ENCODE results near the gene CENPT. TPM values are rescaled to one million over a fixed set of nuclear protein-coding genes. Genes with fewer than 3 reads are reported as not detected.

The CENPT gene, protein sequence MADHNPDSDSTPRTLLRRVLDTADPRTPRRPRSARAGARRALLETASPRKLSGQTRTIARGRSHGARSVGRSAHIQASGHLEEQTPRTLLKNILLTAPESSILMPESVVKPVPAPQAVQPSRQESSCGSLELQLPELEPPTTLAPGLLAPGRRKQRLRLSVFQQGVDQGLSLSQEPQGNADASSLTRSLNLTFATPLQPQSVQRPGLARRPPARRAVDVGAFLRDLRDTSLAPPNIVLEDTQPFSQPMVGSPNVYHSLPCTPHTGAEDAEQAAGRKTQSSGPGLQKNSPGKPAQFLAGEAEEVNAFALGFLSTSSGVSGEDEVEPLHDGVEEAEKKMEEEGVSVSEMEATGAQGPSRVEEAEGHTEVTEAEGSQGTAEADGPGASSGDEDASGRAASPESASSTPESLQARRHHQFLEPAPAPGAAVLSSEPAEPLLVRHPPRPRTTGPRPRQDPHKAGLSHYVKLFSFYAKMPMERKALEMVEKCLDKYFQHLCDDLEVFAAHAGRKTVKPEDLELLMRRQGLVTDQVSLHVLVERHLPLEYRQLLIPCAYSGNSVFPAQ
- total RNA-seq, result 100 to 1,000 TPM in 1 of 6 donors, 10 to 100 TPM in 5; 30.6 to 201 (median 50.6) TPM

DNA sequence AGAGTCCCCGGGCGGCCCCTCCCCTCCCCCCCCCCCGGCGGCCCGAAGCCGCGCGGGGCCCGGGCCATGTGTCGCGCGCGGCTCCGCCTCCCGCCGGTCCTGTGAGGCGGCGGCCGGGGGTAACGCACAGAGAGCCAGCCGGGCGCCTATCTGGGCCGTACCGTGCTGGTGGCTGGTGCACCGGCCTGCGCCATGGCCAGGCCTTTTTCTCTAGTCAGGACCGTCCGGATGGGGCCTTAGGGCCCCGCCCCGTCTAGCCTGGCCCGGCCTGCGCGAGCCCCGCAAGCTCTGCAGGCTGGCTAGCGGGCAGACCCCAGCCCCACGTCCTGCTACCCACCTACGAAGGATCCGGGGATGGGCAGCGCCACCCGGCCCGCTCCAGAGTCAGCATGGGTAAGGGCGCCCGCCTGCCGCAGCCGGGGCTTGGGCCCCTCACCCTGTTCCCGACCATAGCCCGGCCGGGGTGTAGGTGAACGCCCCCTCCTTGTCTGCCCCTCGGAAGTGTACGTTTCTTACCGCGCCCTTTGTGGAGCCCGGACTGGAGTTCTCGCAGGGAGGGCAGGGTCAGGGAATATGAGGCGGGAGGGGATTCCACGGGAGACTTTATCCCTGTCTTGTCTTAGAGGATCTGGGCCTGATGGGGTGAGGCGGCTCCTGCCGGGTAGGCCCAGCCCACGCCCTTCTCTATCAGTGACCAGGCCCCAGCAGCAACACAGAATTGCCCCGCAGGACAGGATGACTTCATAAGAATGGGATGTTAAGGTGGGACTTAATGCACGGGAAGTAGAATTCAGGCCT, at the start of gene CENPT:
CENPT (minus strand) TSS at position 630 of the 798 bp plus-strand sequence. CDS start 13,834 bp downstream, outside the sequence.
- Histone ChIP-seq H3K27me3 (no peaks in the 10 kb centered on the region), H3K4me3 (peak within 1 kb of the TSS; percentile 73 to 98 (median 97)), H3K4me1 (peaks cover 44 to 61% (median 47%) of the 10 kb centered on the region in 4 donors), H3K9me3 (no peaks in the 10 kb centered on the region), H3K27ac (peak within 1 kb of the TSS; percentile 87 to 98 (median 94)), H3K36me3 (no peaks in the 10 kb centered on the region)
- TF ChIP-seq POLR2A (IDR thresholded peaks at IDR 0.05) (peak in 1 of 4 donors; percentile 59), POLR2AphosphoS5 (IDR thresholded peaks at IDR 0.05) (no peak), CTCF (IDR thresholded peaks at IDR 0.05) (peak in 3 of 6 experiments; percentile 1 to 14 (median 5)), EP300 (IDR thresholded peaks at IDR 0.05) (no peak)
- 0% methylated on average over 9 to 20 of the region's 62 CpGs for WGBS, 2 donors
- DNase-seq, result peak; percentile 54 to 77
- ATAC-seq (ENCODE audit: low FRiP score in 2 of 2), result peak; percentile 67 to 77

DNA sequence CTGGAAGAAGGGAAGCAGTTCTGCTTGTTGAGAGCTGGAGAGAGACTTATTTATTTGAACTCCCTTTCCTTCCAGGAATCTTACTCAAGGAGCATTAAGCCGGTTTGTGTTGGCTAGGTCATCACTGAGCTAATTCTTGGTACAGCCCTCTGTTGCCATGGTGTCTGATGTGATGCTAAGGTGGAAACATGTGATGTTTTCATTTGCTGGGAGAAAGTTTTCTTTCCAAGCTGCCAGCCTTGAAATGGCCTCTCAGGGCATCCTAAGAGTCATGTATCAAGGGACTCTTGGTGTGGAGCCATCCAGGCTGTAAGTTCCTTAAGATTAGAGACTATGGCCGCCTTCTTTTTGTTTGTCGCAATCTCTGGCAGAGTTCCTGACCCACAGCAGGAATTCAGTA, 49.7 kb upstream of the CENPT start:
- no peak overlapping the region for H3K4me3 ChIP-seq
- H3K27me3 ChIP-seq, result no peaks in the 10 kb centered on the region
- peak in 1 of 2 donors; percentile 31 for ATAC-seq (ENCODE audit: low FRiP score in 2 of 2)
- 47 to 52% methylated on average over 2 to 3 of the region's 3 CpGs for WGBS, 2 donors
- no peak for DNase-seq
- peak overlapping the region in 2 of 4 donors; percentile 18 to 35 for H3K27ac ChIP-seq
- peaks cover 32 to 47% (median 41%) of the 10 kb centered on the region in 4 donors for H3K4me1 ChIP-seq
- no peaks in the 10 kb centered on the region for H3K9me3 ChIP-seq
- TF ChIP-seq POLR2AphosphoS5 (IDR thresholded peaks at IDR 0.05) (no peak), CTCF (IDR thresholded peaks at IDR 0.05) (no peak)
- peaks cover 0 to 4% (median 2%) of the 10 kb centered on the region in 4 donors for H3K36me3 ChIP-seq

DNA sequence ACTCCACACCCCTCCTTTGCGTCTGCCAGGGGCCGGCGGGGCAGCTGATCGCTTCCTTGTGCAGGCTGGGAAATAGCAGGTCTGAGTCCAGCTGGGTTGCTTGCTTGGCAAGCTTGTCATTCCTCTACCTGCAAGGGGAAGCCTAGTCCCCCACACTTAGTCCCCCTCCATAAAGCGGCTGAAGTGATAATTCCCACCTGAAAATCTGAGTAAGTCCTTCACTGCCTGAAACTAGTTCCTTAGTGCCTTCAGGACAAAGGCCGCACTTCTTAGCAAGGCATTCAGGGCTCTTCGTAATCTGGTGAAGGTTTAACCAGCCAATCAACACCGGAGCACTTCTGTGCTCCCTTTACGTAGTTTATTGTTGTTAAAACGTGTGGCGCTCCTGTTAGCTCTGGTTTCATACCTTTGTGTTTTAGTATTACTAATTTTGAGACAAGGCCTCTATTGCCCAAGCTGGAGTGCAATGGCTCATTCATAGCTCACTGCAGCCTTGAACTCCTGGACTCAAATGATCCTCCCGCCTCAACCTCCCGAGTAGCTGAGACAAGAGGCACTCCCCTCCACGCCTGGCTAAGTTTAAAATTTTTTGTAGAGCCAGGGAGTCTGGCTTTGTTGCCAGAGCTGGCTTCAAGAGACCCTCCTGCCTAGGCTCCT, 46.4 kb upstream of the CENPT start:
- no peaks in the 10 kb centered on the region for H3K9me3 ChIP-seq
- DNase-seq (no peak), ATAC-seq (ENCODE audit: low FRiP score in 2 of 2) (peak in 1 of 2 donors; percentile 75)
- no peaks in the 10 kb centered on the region for H3K36me3 ChIP-seq
- H3K27ac ChIP-seq, result peak overlapping the region; percentile 95 to 97 (median 97)
- peaks cover 31 to 50% (median 41%) of the 10 kb centered on the region in 4 donors for H3K4me1 ChIP-seq
- H3K4me3 ChIP-seq, result peak overlapping the region; percentile 78 to 97 (median 85)
- whole genome bisulfite sequencing, 2 donors, result 18 to 24% methylated on average over 14 of the region's 14 CpGs
- no peaks in the 10 kb centered on the region for H3K27me3 ChIP-seq
- TF ChIP-seq CTCF (IDR thresholded peaks at IDR 0.05), result no peak
- TF ChIP-seq EP300 (IDR thresholded peaks at IDR 0.05), result no peak
- no peak for TF ChIP-seq POLR2A (IDR thresholded peaks at IDR 0.05)
- TF ChIP-seq POLR2AphosphoS5 (IDR thresholded peaks at IDR 0.05), result no peak

GRCh38 chr16:67892899-67893742, 45.6 kb upstream of the CENPT start, which contains the start of gene PSKH1:
Gene PSKH1, plus strand, starts transcription at chr16:67893254. Its CDS starts 15,496 bp downstream, at chr16:67908750.
- WGBS, 2 donors, result 0 to 2% methylated on average over 39 to 51 of the region's 90 CpGs
- Histone ChIP-seq H3K4me1 (peaks cover 28 to 50% (median 37%) of the 10 kb centered on the region in 4 donors), H3K27ac (peak within 1 kb of the TSS; percentile 95 to 97 (median 97)), H3K36me3 (no peaks in the 10 kb centered on the region), H3K4me3 (peak within 1 kb of the TSS; percentile 78 to 97 (median 85)), H3K9me3 (no peaks in the 10 kb centered on the region), H3K27me3 (no peaks in the 10 kb centered on the region)
- ATAC-seq (ENCODE audit: low FRiP score in 2 of 2), result peak; percentile 97 to 98
- TF ChIP-seq POLR2A (IDR thresholded peaks at IDR 0.05) (peak in 3 of 4 donors; percentile 69 to 90 (median 89)), CTCF (IDR thresholded peaks at IDR 0.05) (peak in 1 of 6 experiments; percentile 4), POLR2AphosphoS5 (IDR thresholded peaks at IDR 0.05) (peak in 1 of 2 donors; percentile 73), EP300 (IDR thresholded peaks at IDR 0.05) (no peak)
- DNase-seq, result peak; percentile 97 to 98

All from upper lobe of left lung (tissue), 6 donors.